ENCODE data around the gene KANSL2. TPM values are rescaled to one million over a fixed set of nuclear protein-coding genes. Genes with fewer than 3 reads are reported as not detected.
A peak's percentile ranks its signal among the peaks of the same experiment; 100 is the strongest.
"Not testable (repeated sequence)": the region's sequence is repeated elsewhere in the genome, so short reads cannot be mapped to it uniquely, and the experiment has no call there.

Gene KANSL2
- total and polyA plus RNA-seq, 9 donors = 27.5 to 54.1 (median 35.4) TPM

- Histone ChIP-seq H3K27ac (peak within 1 kb of the TSS; percentile 68 to 89), H3K9me3 (no peaks in the 10 kb centered on the region), H3K4me1 (ENCODE audit: insufficient read depth) (peaks cover 2% of the 10 kb centered on the region), H3K27me3 (no peaks in the 10 kb centered on the region), H3K36me3 (no peaks in the 10 kb centered on the region), H3K4me3 (peak within 1 kb of the TSS; percentile 49)
- TF ChIP-seq CTCF (IDR thresholded peaks at IDR 0.05) = peak in 2 of 3 donors; percentile 55
- TF ChIP-seq EP300 (IDR thresholded peaks at IDR 0.05) = peak; percentile 70
- peak; percentile 83 for TF ChIP-seq POLR2A (IDR thresholded peaks at IDR 0.05)
- 0% methylated on average over 61 of the region's 61 CpGs for WGBS, 3 donors
- intact Hi-C loops (cut with DNase I) = no loop called here
- DNase-seq = peak; percentile 98 to 99 (median 99)
Observed at GRCh38 chr12:48716493-48717251, 34.6 kb upstream of the KANSL2 start, which contains the start of gene CCNT1. Gene CCNT1, minus strand, starts transcription at chr12:48716707. Its CDS starts 32 bp downstream, at chr12:48716675.

- Histone ChIP-seq H3K27ac (peak overlapping the region; percentile 67 to 89), H3K9me3 (no peaks in the 10 kb centered on the region), H3K4me1 (ENCODE audit: insufficient read depth) (peaks cover 2% of the 10 kb centered on the region), H3K4me3 (peak overlapping the region; percentile 49), H3K27me3 (no peaks in the 10 kb centered on the region), H3K36me3 (no peaks in the 10 kb centered on the region)
- TF ChIP-seq EP300 (IDR thresholded peaks at IDR 0.05) = no peak
- TF ChIP-seq CTCF (IDR thresholded peaks at IDR 0.05) = no peak
- no peak for TF ChIP-seq POLR2A (IDR thresholded peaks at IDR 0.05)
- DNase-seq = no peak
- intact Hi-C loops (cut with DNase I) = no loop called here
- 0 to 1% (median 0%) methylated on average over 17 of the region's 17 CpGs for WGBS, 3 donors
Observed at GRCh38 chr12:48716168-48716492, 34.1 kb upstream of the KANSL2 start.

GRCh38 chr12:48712209-48712608 lies 30.2 kb upstream of the KANSL2 start:
- intact Hi-C loops (cut with DNase I) = no loop called here
- no peak for TF ChIP-seq EP300 (IDR thresholded peaks at IDR 0.05)
- no peak for TF ChIP-seq POLR2A (IDR thresholded peaks at IDR 0.05)
- no peak for TF ChIP-seq CTCF (IDR thresholded peaks at IDR 0.05)
- no peak overlapping the region for H3K4me3 ChIP-seq
- H3K27ac ChIP-seq = no peak overlapping the region
- H3K27me3 ChIP-seq = no peaks in the 10 kb centered on the region
- no peak for DNase-seq
- 94 to 97% (median 95%) methylated on average over 10 of the region's 10 CpGs for WGBS, 3 donors
- no peaks in the 10 kb centered on the region for H3K9me3 ChIP-seq
- H3K36me3 ChIP-seq = no peaks in the 10 kb centered on the region
- peaks cover 4% of the 10 kb centered on the region for H3K4me1 ChIP-seq (ENCODE audit: insufficient read depth)

- not testable (repeated sequence) for H3K36me3 ChIP-seq
Observed at GRCh38 chr12:48698822-48699221, 16.8 kb upstream of the KANSL2 start.

GRCh38 chr12:48696626-48697025 lies 14.6 kb upstream of the KANSL2 start:
- H3K4me3 ChIP-seq = no peak overlapping the region
- no peaks in the 10 kb centered on the region for H3K9me3 ChIP-seq
- intact Hi-C loops (cut with DNase I) = no loop called here
- H3K27me3 ChIP-seq = no peaks in the 10 kb centered on the region
- no peak for DNase-seq
- H3K27ac ChIP-seq = no peak overlapping the region
- WGBS, 3 donors = 96 to 97% (median 96%) methylated on average over 5 of the region's 5 CpGs
- TF ChIP-seq EP300 (IDR thresholded peaks at IDR 0.05) = no peak
- TF ChIP-seq CTCF (IDR thresholded peaks at IDR 0.05) = no peak
- no peak for TF ChIP-seq POLR2A (IDR thresholded peaks at IDR 0.05)
- no peaks in the 10 kb centered on the region for H3K36me3 ChIP-seq
- no peaks in the 10 kb centered on the region for H3K4me1 ChIP-seq (ENCODE audit: insufficient read depth)

More at GRCh38 chr12:48698822-48699221, 16.8 kb upstream of the KANSL2 start:
- intact Hi-C loops (cut with DNase I); H3K27me3 ChIP-seq; H3K4me3 ChIP-seq; DNase-seq; H3K9me3 ChIP-seq; H3K27ac ChIP-seq; H3K4me1 ChIP-seq (ENCODE audit: insufficient read depth): not testable (repeated sequence)
- 95 to 98% (median 96%) methylated on average over 7 of the region's 7 CpGs for WGBS, 3 donors

Measured in ovary (tissue), 9 donors.